ENCODE data around the gene RPGRIP1L. TPM values are rescaled to one million over a fixed set of nuclear protein-coding genes. Genes with fewer than 3 reads are reported as not detected.

Gene RPGRIP1L
- total RNA-seq, 1 experiment from 2014 or later, result 19.8 TPM

GRCh38 chr16:53631236-53632025, 72.2 kb downstream of the RPGRIP1L start:
- BruUV-seq (replicated peaks), result no TSS peak
- H3K36me3 ChIP-seq (ENCODE audit: insufficient read depth, low read length, poor library complexity, severe bottlenecking), result no peaks in the 10 kb centered on the region
- H3K9me3 ChIP-seq (ENCODE audit: low read depth, low read length, poor library complexity, severe bottlenecking), result no peaks in the 10 kb centered on the region
- H3K27me3 ChIP-seq (replicated peaks; ENCODE audit: insufficient read depth, low read depth, low read length, poor library complexity), result no peaks in the 10 kb centered on the region
- ChIA-PET POLR2A (ENCODE audit: low non-redundant PET) (no interaction called here), CTCF (no interaction called here)
- H3K27ac ChIP-seq (ENCODE audit: low read depth, low read length, poor library complexity, severe bottlenecking), result no peak overlapping the region
- intact Hi-C loops (cut with micrococcal nuclease; ENCODE audit: unreplicated experiment), result no loop called here
- DNase-seq (ENCODE audit: low spot score), result no peak
- H3K4me1 ChIP-seq (ENCODE audit: insufficient read depth, low read length, poor library complexity, severe bottlenecking), result no peaks in the 10 kb centered on the region
- no peak for TF ChIP-seq EZH2 (IDR thresholded peaks at IDR 0.05; ENCODE audit: borderline replicate concordance, low read depth, low read length, poor library complexity, severe bottlenecking)
- TF ChIP-seq, protein P1, sequence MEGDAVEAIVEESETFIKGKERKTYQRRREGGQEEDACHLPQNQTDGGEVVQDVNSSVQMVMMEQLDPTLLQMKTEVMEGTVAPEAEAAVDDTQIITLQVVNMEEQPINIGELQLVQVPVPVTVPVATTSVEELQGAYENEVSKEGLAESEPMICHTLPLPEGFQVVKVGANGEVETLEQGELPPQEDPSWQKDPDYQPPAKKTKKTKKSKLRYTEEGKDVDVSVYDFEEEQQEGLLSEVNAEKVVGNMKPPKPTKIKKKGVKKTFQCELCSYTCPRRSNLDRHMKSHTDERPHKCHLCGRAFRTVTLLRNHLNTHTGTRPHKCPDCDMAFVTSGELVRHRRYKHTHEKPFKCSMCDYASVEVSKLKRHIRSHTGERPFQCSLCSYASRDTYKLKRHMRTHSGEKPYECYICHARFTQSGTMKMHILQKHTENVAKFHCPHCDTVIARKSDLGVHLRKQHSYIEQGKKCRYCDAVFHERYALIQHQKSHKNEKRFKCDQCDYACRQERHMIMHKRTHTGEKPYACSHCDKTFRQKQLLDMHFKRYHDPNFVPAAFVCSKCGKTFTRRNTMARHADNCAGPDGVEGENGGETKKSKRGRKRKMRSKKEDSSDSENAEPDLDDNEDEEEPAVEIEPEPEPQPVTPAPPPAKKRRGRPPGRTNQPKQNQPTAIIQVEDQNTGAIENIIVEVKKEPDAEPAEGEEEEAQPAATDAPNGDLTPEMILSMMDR (conservative IDR thresholded peaks at IDR 0.05; ENCODE audit: low read depth, low read length), result no peak
- no peak overlapping the region for H3K4me3 ChIP-seq (ENCODE audit: low read depth, low read length, poor library complexity, severe bottlenecking)

GRCh38 chr16:53629607-53630312, 73.9 kb downstream of the RPGRIP1L start:
- ChIA-PET POLR2A (ENCODE audit: low non-redundant PET) (no interaction called here), CTCF (no interaction called here)
- intact Hi-C loops (cut with micrococcal nuclease; ENCODE audit: unreplicated experiment), result no loop called here
- H3K9me3 ChIP-seq (ENCODE audit: low read depth, low read length, poor library complexity, severe bottlenecking), result no peaks in the 10 kb centered on the region
- H3K36me3 ChIP-seq (ENCODE audit: insufficient read depth, low read length, poor library complexity, severe bottlenecking), result no peaks in the 10 kb centered on the region
- no peaks in the 10 kb centered on the region for H3K27me3 ChIP-seq (replicated peaks; ENCODE audit: insufficient read depth, low read depth, low read length, poor library complexity)
- no peak overlapping the region for H3K4me3 ChIP-seq (ENCODE audit: low read depth, low read length, poor library complexity, severe bottlenecking)
- H3K4me1 ChIP-seq (ENCODE audit: insufficient read depth, low read length, poor library complexity, severe bottlenecking), result no peaks in the 10 kb centered on the region
- TF ChIP-seq, protein P1 (conservative IDR thresholded peaks at IDR 0.05; ENCODE audit: low read depth, low read length), result no peak
- no peak for TF ChIP-seq EZH2 (IDR thresholded peaks at IDR 0.05; ENCODE audit: borderline replicate concordance, low read depth, low read length, poor library complexity, severe bottlenecking)
- H3K27ac ChIP-seq (ENCODE audit: low read depth, low read length, poor library complexity, severe bottlenecking), result no peak overlapping the region
- no TSS peak for BruUV-seq (replicated peaks)
- DNase-seq (ENCODE audit: low spot score), result no peak

GRCh38 chr16:53629151-53629550, 74.5 kb downstream of the RPGRIP1L start:
- intact Hi-C loops (cut with micrococcal nuclease; ENCODE audit: unreplicated experiment), result no loop called here
- no peak overlapping the region for H3K27ac ChIP-seq (ENCODE audit: low read depth, low read length, poor library complexity, severe bottlenecking)
- H3K27me3 ChIP-seq (replicated peaks; ENCODE audit: insufficient read depth, low read depth, low read length, poor library complexity), result no peaks in the 10 kb centered on the region
- no peaks in the 10 kb centered on the region for H3K36me3 ChIP-seq (ENCODE audit: insufficient read depth, low read length, poor library complexity, severe bottlenecking)
- POLR2A ChIA-PET (ENCODE audit: low non-redundant PET), result no interaction called here
- no peaks in the 10 kb centered on the region for H3K9me3 ChIP-seq (ENCODE audit: low read depth, low read length, poor library complexity, severe bottlenecking)
- H3K4me1 ChIP-seq (ENCODE audit: insufficient read depth, low read length, poor library complexity, severe bottlenecking), result no peaks in the 10 kb centered on the region
- no TSS peak for BruUV-seq (replicated peaks)
- TF ChIP-seq, protein P1 (conservative IDR thresholded peaks at IDR 0.05; ENCODE audit: low read depth, low read length), result no peak
- CTCF ChIA-PET, result no interaction called here
- no peak overlapping the region for H3K4me3 ChIP-seq (ENCODE audit: low read depth, low read length, poor library complexity, severe bottlenecking)
- no peak for DNase-seq (ENCODE audit: low spot score)

Data from A673 (cell line).